ENCODE measurements around the gene BAK1. TPM values are rescaled to one million over a fixed set of nuclear protein-coding genes. Genes with fewer than 3 reads are reported as not detected.

The BAK1 gene
- polyA plus RNA-seq, 4 donors: 13.5 to 23.7 (median 21.8) TPM

GRCh38 chr6:33589392-33589730 lies 9.3 kb upstream of the BAK1 start:
- DNase-seq (ENCODE audit: low read depth in 4 of 4, low spot score in 3 of 4): no peak

- no peak for DNase-seq (ENCODE audit: low read depth in 4 of 4, low spot score in 3 of 4)
These were observed 8.8 kb upstream of the BAK1 start for GRCh38 chr6:33588894-33589293.

- DNase-seq (ENCODE audit: low read depth in 4 of 4, low spot score in 3 of 4): no peak
These were observed 7.5 kb upstream of the BAK1 start for GRCh38 chr6:33587529-33587928.

- DNase-seq (ENCODE audit: low read depth in 4 of 4, low spot score in 3 of 4): no peak
These were observed 6.1 kb upstream of the BAK1 start for GRCh38 chr6:33586108-33586640.

GRCh38 chr6:33585403-33586107 lies 5.5 kb upstream of the BAK1 start:
- no peak for DNase-seq (ENCODE audit: low read depth in 4 of 4, low spot score in 3 of 4)

- DNase-seq (ENCODE audit: low read depth in 4 of 4, low spot score in 3 of 4): no peak
These were observed 4.8 kb upstream of the BAK1 start for GRCh38 chr6:33584700-33585402.

GRCh38 chr6:33583591-33584155 lies 3.6 kb upstream of the BAK1 start:
- DNase-seq (ENCODE audit: low read depth in 4 of 4, low spot score in 3 of 4): no peak

GRCh38 chr6:33581186-33581585 lies 1.1 kb upstream of the BAK1 start:
- no peak for DNase-seq (ENCODE audit: low read depth in 4 of 4, low spot score in 3 of 4)

GRCh38 chr6:33578588-33579011 lies 1.5 kb downstream of the BAK1 start:
- DNase-seq (ENCODE audit: low read depth in 4 of 4, low spot score in 3 of 4): no peak

- DNase-seq (ENCODE audit: low read depth in 4 of 4, low spot score in 3 of 4): no peak
These were observed 1.9 kb downstream of the BAK1 start for GRCh38 chr6:33578164-33578563.

- DNase-seq (ENCODE audit: low read depth in 4 of 4, low spot score in 3 of 4): no peak
These were observed 2.4 kb downstream of the BAK1 start for GRCh38 chr6:33577718-33578117.

- no peak for DNase-seq (ENCODE audit: low read depth in 4 of 4, low spot score in 3 of 4)
These were observed 3.0 kb downstream of the BAK1 start for GRCh38 chr6:33577106-33577535.

- DNase-seq (ENCODE audit: low read depth in 4 of 4, low spot score in 3 of 4): no peak
These were observed 3.4 kb downstream of the BAK1 start for GRCh38 chr6:33576668-33577067.

- DNase-seq (ENCODE audit: low read depth in 4 of 4, low spot score in 3 of 4): no peak
These were observed 4.9 kb downstream of the BAK1 start for GRCh38 chr6:33575211-33575610.

GRCh38 chr6:33571637-33572316 lies 8.3 kb downstream of the BAK1 start:
- DNase-seq (ENCODE audit: low read depth in 4 of 4, low spot score in 3 of 4): no peak

GRCh38 chr6:33570806-33571636 lies 9.1 kb downstream of the BAK1 start:
- DNase-seq (ENCODE audit: low read depth in 4 of 4, low spot score in 3 of 4): no peak

- DNase-seq (ENCODE audit: low read depth in 4 of 4, low spot score in 3 of 4): no peak
These were observed 11.1 kb downstream of the BAK1 start for GRCh38 chr6:33568826-33569570.

GRCh38 chr6:33567836-33568235 lies 12.2 kb downstream of the BAK1 start:
- no peak for DNase-seq (ENCODE audit: low read depth in 4 of 4, low spot score in 3 of 4)

- DNase-seq (ENCODE audit: low read depth in 4 of 4, low spot score in 3 of 4): no peak
These were observed 13.6 kb downstream of the BAK1 start for GRCh38 chr6:33566182-33567084.

Data from left renal pelvis (tissue), 4 donors.